Sigmoid colon (tissue), 7 donors: ENCODE measurements around the gene PTRHD1. TPM values are rescaled to one million over a fixed set of nuclear protein-coding genes. Genes with fewer than 3 reads are reported as not detected.
"Not testable (repeated sequence)": the region's sequence is repeated elsewhere in the genome, so short reads cannot be mapped to it uniquely, and the experiment has no call there.

Experiments used
- DNase-seq: peaks from one replicate; pipeline ENCODE4 v3.0.0-alpha.2; 2019
- H3K27ac ChIP-seq, 4 donors: fragments of 200-600 bp; sonication (generic); one replicate each; pipeline ENCODE4 v1.5.1; 2016 to 2019; ENCODE audit warnings: mild to moderate bottlenecking in 1 of 4
- H3K27me3 ChIP-seq, 3 donors: fragments of 200-600 bp; sonication (generic); one replicate each; pipeline ENCODE4 v1.5.1; 2019; ENCODE audit warnings: mild to moderate bottlenecking in 1 of 3
- H3K36me3 ChIP-seq, 4 donors: fragments of 200-600 bp; sonication (generic); one replicate each; pipeline ENCODE4 v1.5.1; 2016 to 2019
- H3K4me1 ChIP-seq, 4 donors: fragments of 200-600 bp; sonication (generic); one replicate each; pipeline ENCODE4 v1.5.1; 2017 to 2019
- H3K4me3 ChIP-seq, 4 donors: fragments of 200-600 bp; sonication (generic); one replicate each; pipeline ENCODE4 v1.5.1; 2017 to 2019; ENCODE audit warnings: mild to moderate bottlenecking in 2 of 4, moderate library complexity in 1 of 4
- H3K9me3 ChIP-seq, 4 donors: fragments of 200-600 bp in 3 of 4; sonication (generic) in 3 of 4; one replicate each; pipeline versions ENCODE4 v1.5.1 to v1.6.1; 2013 to 2019
- CTCF ChIP-seq, 4 experiments: fragments of 450-650 bp in 3 of 4; fragments of 200-600 bp in 1 of 4; IDR thresholded peaks; one replicate each; pipeline ENCODE4 v1.5.1; 2016 to 2019; ENCODE audit warnings: antibody characterized with exemption in 4 of 4, mild to moderate bottlenecking in 3 of 4, moderate library complexity in 2 of 4
- EP300 ChIP-seq, 4 donors: sonication (generic); formaldehyde crosslinking; IDR thresholded peaks; one replicate each; pipeline ENCODE4 v1.6.1; 2017; ENCODE audit warnings: antibody characterized with exemption in 4 of 4
- POLR2A ChIP-seq, 2 donors: fragments of 450-650 bp; IDR thresholded peaks; one replicate each; pipeline ENCODE4 v1.6.1; 2016; ENCODE audit warnings: antibody characterized with exemption in 2 of 2, mild to moderate bottlenecking in 2 of 2, moderate library complexity in 2 of 2
- POLR2AphosphoS5 ChIP-seq, 4 donors: sonication (generic); formaldehyde crosslinking; IDR thresholded peaks; one replicate each; pipeline ENCODE4 v1.6.1; 2017; ENCODE audit warnings: antibody characterized with exemption in 4 of 4
- WGBS, 2 donors: extraction: QIAGEN DNeasy Blood & Tissue Kit; methylation state at CpG; one replicate each; pipeline ENCODE4 v1.1.7; 2013; 5-methylcytosine and 5-hydroxymethylcytosine counted together
- intact Hi-C: fragments of 100-400 bp; cut with DNase I; formaldehyde crosslinking; loops from one replicate; pipeline ENCODE4 v1.15.1; 2023
- polyA plus RNA-seq, 3 donors: library from polyadenylated mRNA; stranded (reverse); fragments of 200-250 nt; gene quantifications; one replicate each; pipeline ENCODE4 v1.2.3, GENCODE V29; 2013
- total RNA-seq, 4 donors: library from RNA; depleted of rRNA; stranded (reverse); fragments of >200 nt; gene quantifications; one replicate each; pipeline ENCODE4 v1.1.0, GENCODE V29; 2016
- donor health status: healthy with polysubstance abuse.
- donor health status: Bipolar disorder and iron deficiency.
- donor health status: healthy.

PTRHD1 gene
- total and polyA plus RNA-seq, 7 donors = 10.5 to 56.4 (median 35.5) TPM

GRCh38 chr2:24836706-24837105 lies 43.5 kb upstream of the PTRHD1 start:
- no peak overlapping the region for H3K4me3 ChIP-seq
- peaks cover 0 to 23% (median 0%) of the 10 kb centered on the region in 4 donors for H3K36me3 ChIP-seq

GRCh38 chr2:24836206-24836605 lies 43.0 kb upstream of the PTRHD1 start:
- no peaks in the 10 kb centered on the region for H3K27me3 ChIP-seq
- TF ChIP-seq EP300 (IDR thresholded peaks at IDR 0.05) (no peak), POLR2A (IDR thresholded peaks at IDR 0.05) (no peak), POLR2AphosphoS5 (IDR thresholded peaks at IDR 0.05) (no peak), CTCF (IDR thresholded peaks at IDR 0.05) (no peak)
- no peak overlapping the region for H3K27ac ChIP-seq
- WGBS, 2 donors = 93 to 97% methylated on average over 8 of the region's 8 CpGs
- no peaks in the 10 kb centered on the region for H3K4me1 ChIP-seq
- H3K9me3 ChIP-seq = no peaks in the 10 kb centered on the region
- no peak for DNase-seq
- intact Hi-C loops = no loop called here
- peaks cover 0 to 21% (median 0%) of the 10 kb centered on the region in 4 donors for H3K36me3 ChIP-seq
- H3K4me3 ChIP-seq = no peak overlapping the region

More at GRCh38 chr2:24836706-24837105, 43.5 kb upstream of the PTRHD1 start:
- intact Hi-C loops = no loop called here
- TF ChIP-seq EP300 (IDR thresholded peaks at IDR 0.05) (no peak), POLR2AphosphoS5 (IDR thresholded peaks at IDR 0.05) (no peak), POLR2A (IDR thresholded peaks at IDR 0.05) (no peak), CTCF (IDR thresholded peaks at IDR 0.05) (no peak)
- no peak for DNase-seq
- WGBS, 2 donors = 93 to 95% methylated on average over 9 of the region's 9 CpGs
- no peaks in the 10 kb centered on the region for H3K4me1 ChIP-seq
- H3K9me3 ChIP-seq = no peaks in the 10 kb centered on the region
- no peaks in the 10 kb centered on the region for H3K27me3 ChIP-seq
- H3K27ac ChIP-seq = no peak overlapping the region

GRCh38 chr2:24835411-24835810 lies 42.2 kb upstream of the PTRHD1 start:
- WGBS, 2 donors = 92 to 94% methylated on average over 8 of the region's 8 CpGs
- H3K4me3 ChIP-seq, DNase-seq, H3K9me3 ChIP-seq, intact Hi-C loops, H3K27ac ChIP-seq, H3K4me1 ChIP-seq, H3K27me3 ChIP-seq: not testable (repeated sequence)
- H3K36me3 ChIP-seq = peaks cover 0 to 18% (median 0%) of the 10 kb centered on the region in 4 donors

- TF ChIP-seq EP300 (IDR thresholded peaks at IDR 0.05) = no peak
- TF ChIP-seq POLR2A (IDR thresholded peaks at IDR 0.05) = no peak
- no peak for TF ChIP-seq CTCF (IDR thresholded peaks at IDR 0.05)
- no peak for TF ChIP-seq POLR2AphosphoS5 (IDR thresholded peaks at IDR 0.05)
- H3K9me3 ChIP-seq = no peaks in the 10 kb centered on the region
- no peaks in the 10 kb centered on the region for H3K4me1 ChIP-seq
- WGBS, 2 donors = 95 to 97% methylated on average over 20 of the region's 20 CpGs
- H3K27me3 ChIP-seq = no peaks in the 10 kb centered on the region
- no peak for DNase-seq
- peaks cover 0 to 18% (median 0%) of the 10 kb centered on the region in 4 donors for H3K36me3 ChIP-seq
- intact Hi-C loops = no loop called here
- no peak overlapping the region for H3K27ac ChIP-seq
- no peak overlapping the region for H3K4me3 ChIP-seq
These were observed 41.7 kb upstream of the PTRHD1 start for GRCh38 chr2:24834733-24835395.

- no peak for DNase-seq
- no peak overlapping the region for H3K4me3 ChIP-seq
- H3K9me3 ChIP-seq = no peaks in the 10 kb centered on the region
- intact Hi-C loops = no loop called here
- no peaks in the 10 kb centered on the region for H3K4me1 ChIP-seq
- peaks cover 0 to 18% (median 0%) of the 10 kb centered on the region in 4 donors for H3K36me3 ChIP-seq
- 94 to 96% methylated on average over 32 of the region's 32 CpGs for WGBS, 2 donors
- TF ChIP-seq EP300 (IDR thresholded peaks at IDR 0.05) (no peak), POLR2A (IDR thresholded peaks at IDR 0.05) (no peak), CTCF (IDR thresholded peaks at IDR 0.05) (no peak), POLR2AphosphoS5 (IDR thresholded peaks at IDR 0.05) (no peak)
- no peak overlapping the region for H3K27ac ChIP-seq
- no peaks in the 10 kb centered on the region for H3K27me3 ChIP-seq
These were observed 40.9 kb upstream of the PTRHD1 start for GRCh38 chr2:24833821-24834732.
